NCI-H524 treated with DMSO at 0.1 percent for 48 hours (cell line): ENCODE data around the gene ROBO2.

Experiments used
- DNase-seq: peaks from one replicate; lab custom pipeline; 2025; lab: John Stamatoyannopoulos, UW

The ROBO2 gene

GRCh38 chr3:77039606-77040171, at the start of gene ROBO2:
TSS of gene ROBO2 (plus strand) at chr3:77040099. CDS start at chr3:77040786, 687 bp downstream.
- peak; percentile 24 for DNase-seq

DNA sequence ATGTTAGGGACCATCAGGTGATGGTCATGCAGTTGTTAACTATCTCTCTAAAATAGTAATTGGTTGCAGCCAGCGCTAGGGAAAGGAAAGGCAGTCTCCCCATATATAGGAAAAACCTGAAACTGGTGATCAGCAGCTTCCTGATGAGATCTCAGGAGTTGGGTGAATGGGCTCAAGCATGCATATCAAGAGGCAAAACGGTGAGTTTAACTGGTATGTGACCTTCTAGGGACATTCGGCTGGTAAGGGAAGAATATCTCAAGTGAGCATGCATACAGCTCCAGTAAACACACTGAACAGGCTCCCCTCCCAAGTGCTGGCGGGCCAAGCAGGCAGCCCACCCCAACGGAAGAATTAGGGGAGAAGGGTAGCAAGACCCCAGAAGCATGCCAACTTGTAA, 49.3 kb upstream of the ROBO2 start:
- DNase-seq: no peak

DNA sequence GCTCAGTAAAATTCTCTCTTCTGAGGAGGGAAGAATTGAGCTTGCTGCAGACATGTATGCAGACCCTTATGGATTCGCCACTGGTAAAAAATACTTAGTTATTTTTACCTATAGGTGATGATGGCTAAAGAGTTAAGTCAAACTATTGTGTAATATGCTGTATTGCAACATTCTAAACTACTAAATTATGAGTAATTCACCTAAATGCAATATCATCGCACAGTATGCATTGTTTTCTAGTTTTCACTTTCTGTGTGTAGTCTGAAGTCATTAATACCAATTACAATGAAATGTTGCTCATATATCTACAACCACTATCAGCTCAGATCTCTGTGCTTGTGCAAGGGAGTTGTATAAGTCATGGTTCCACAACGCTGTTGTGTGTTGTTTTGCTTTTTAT, 48.7 kb upstream of the ROBO2 start:
- DNase-seq: no peak

GRCh38 chr3:76997733-76998132, 42.2 kb upstream of the ROBO2 start:
- DNase-seq: no peak

GRCh38 chr3:76998555-76998954, 41.3 kb upstream of the ROBO2 start:
- no peak for DNase-seq

- DNase-seq: no peak
These were observed 38.7 kb upstream of the ROBO2 start for GRCh38 chr3:77001062-77001701.

GRCh38 chr3:77014226-77014625, 25.7 kb upstream of the ROBO2 start:
- DNase-seq: no peak

GRCh38 chr3:77025471-77025870, 14.4 kb upstream of the ROBO2 start:
- no peak for DNase-seq

- DNase-seq: no peak
These were observed 12.8 kb upstream of the ROBO2 start for GRCh38 chr3:77026904-77027634.

DNA sequence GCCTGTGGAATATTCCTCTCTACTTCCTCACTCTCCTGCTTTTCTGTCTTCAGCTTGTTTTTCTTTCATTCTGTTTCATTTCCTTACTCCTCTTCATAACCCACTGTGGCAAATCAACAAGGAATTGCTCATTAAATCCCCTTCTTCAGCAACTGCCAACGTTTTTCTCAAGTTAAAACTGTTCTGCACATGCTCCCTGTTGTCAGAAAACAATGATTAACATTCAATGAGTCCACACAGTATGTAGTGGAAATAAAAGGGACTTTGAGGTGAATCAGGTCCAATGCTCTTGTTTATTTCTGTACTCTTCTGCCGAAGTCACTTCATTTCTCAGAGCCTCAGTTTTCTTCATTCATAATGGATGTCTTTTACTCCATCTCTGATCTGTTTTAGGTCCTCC, 11.9 kb upstream of the ROBO2 start:
- no peak for DNase-seq

GRCh38 chr3:77038468-77038929, 1.4 kb upstream of the ROBO2 start:
- peak; percentile 62 for DNase-seq

DNA sequence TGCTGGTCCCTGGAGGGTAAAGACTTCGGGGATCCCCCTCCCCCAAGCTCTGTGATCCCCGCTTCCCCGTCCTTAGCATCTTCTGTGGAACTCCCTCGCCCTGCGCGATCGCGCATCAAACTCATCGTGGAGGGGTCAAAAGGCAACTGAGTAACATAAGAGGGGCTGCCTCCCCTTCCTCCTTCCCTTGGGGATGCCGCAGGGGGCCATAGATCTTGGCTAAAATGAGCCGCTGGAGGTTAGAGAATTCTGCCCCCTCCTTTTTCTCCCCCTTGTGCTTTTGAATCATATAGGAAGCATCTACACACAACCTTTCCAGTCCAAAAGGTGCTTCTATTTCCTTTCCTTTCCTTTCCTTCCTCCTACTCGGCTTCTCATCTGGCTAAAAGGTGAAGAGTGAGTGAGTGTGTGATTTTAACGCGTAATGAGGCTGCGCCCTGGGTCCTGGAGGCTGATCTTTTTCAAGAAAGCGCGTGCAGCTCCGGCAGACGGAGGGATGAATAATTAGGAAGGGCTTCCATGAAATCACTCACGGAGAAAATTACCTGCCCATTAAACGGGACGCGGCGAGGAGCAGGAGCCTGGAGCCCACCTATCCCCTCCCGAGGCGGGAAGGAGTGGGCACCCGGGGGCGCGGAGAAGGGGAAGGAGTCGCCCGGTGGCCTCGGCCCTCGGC, 831 bp upstream of the ROBO2 start:
- peak; percentile 52 for DNase-seq

DNA sequence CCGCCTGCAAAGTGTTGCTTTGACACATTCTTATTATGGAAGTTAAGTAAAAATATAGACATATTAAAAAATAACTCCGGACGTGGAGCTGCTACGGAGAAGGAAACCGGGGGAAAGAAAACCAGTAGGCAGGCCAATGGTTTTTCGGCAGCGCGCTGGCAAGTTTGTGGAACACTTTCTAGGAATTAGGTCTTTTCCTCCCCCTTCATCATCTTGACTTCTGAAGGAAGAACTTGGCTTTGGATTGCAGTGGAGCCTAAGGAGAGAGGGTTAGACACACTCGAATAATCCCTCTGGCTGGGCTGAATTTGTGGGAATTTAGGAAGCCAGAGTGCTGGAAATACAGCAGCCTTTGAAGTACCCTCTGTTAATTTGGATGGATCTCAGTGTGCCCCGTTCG, 317 bp downstream of the ROBO2 start:
- DNase-seq: no peak

DNA sequence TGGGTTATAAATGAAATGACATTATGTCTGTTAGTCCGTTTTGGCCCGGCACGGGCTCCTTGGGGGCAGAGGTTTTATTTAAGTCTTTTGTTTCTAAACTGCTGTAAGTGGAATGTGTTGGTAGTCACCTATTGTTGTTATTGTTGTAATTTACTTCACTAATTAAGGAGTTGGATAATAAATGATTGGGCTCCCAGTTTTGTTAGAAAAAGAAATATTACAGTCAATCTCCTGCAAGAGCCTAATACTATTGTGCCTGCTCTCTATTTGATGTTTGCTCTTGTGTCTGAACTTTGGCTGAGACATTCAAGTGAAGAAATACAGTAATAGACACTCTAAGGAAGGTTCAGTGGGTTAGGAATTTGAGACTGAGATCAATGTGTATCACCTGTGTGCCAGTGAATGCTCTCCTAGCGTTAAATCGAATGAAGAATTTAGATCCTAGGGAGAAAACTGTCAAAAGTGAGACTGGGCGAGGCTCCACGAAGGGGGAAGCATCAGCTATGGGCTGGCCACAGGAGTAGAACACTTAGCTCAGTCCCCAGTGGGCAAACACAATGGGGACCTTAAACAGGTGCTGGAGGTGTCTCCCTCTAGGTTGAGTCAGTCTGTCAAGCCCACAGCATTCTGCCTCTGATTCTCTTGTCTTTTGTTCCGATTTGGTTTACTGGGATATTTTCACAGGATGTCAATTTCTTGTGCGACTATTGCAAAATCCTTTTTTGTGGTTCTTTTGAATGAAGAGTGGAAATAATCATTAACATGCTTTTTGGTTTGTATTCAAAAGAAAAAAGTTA, 1.2 kb downstream of the ROBO2 start:
- DNase-seq: no peak

DNA sequence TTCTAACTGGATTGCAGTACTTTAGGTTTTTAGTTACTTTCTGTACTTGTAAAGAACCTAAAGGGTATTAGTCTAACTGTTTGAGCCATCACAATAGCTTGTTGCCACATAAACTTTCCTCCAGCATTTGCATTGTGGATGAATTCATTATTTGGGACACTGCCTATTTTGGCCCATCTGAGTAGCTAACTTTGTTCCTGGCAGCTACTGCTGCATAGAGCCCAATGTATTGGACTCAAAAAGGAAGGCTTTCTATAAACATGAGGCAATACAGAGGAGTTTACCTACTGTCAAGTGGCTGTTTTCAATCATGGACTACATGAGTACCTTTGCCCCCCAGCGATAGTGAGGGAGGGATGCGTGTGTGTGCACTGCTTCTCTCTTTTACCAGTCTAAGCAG, 1.9 kb downstream of the ROBO2 start:
- no peak for DNase-seq

GRCh38 chr3:77042343-77042742, 2.4 kb downstream of the ROBO2 start:
- no peak for DNase-seq

GRCh38 chr3:77042882-77043281, 3.0 kb downstream of the ROBO2 start:
- DNase-seq: no peak

DNA sequence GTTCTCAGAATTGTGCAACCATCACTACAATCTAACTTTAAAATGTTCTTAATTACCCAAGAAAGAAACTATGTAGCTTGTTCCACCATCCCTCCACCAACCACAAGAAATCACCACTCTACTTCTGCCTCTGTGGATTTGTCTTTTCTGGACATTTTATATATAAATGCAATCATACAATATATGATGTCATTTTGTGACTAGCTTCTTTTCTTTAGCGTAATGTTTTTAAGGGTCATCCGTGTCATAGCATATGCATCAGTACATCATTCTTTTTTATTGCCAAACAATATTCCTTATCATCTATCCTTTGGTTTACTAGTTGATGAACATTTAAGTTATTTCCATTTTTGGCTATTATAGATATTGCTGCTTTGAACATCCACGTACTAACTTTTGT, 5.8 kb downstream of the ROBO2 start:
- no peak for DNase-seq

DNA sequence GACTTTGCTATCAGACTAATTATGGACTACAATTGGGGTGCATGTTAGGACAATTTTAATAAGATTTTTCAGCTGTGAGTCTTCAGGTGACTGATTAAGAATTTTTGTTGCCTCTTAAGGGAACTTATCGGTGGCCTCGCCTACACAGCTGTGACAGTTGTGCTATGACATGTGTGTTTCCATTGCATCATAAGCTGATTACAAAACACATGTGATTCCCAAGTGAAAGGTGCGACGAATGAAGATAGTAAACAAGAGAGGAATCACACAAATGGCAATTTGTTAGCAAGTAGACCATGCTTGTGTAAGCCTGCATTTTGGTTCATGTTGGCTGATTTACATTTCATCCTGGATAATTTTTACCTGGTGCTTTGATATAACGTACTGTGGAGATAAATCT, 8.3 kb downstream of the ROBO2 start:
- DNase-seq: no peak

GRCh38 chr3:77051591-77051990, 11.7 kb downstream of the ROBO2 start:
- DNase-seq: no peak

DNA sequence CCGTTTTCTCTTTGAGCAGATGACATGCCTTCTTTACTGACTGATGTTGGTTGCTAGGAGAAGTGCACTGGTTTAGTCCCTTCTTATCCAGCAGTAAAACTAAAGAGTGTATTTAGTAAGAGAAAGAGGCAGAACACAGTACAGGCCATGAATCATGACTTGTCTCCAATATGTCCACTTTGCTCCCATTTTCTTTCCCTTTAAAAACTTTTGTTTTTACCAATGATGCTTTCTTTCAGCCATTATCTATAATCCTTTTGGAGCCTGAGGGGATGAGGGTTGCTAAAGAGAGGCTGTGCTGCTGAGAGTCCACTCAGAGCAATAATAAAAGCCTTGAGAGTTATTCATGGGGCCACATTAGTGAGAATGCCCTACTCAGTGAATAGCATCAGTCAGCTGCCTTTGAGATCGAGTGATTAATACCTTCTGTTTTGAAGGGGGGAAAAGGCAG, 12.2 kb downstream of the ROBO2 start:
- no peak for DNase-seq
